ENCODE data around the gene PPP2R3B. TPM values are rescaled to one million over a fixed set of nuclear protein-coding genes. Genes with fewer than 3 reads are reported as not detected.
"Not testable (repeated sequence)": the region's sequence is repeated elsewhere in the genome, so short reads cannot be mapped to it uniquely, and the experiment has no call there.

The PPP2R3B gene
- total RNA-seq, 2 donors from 2014 or later: 19.3 to 22.6 TPM

DNA sequence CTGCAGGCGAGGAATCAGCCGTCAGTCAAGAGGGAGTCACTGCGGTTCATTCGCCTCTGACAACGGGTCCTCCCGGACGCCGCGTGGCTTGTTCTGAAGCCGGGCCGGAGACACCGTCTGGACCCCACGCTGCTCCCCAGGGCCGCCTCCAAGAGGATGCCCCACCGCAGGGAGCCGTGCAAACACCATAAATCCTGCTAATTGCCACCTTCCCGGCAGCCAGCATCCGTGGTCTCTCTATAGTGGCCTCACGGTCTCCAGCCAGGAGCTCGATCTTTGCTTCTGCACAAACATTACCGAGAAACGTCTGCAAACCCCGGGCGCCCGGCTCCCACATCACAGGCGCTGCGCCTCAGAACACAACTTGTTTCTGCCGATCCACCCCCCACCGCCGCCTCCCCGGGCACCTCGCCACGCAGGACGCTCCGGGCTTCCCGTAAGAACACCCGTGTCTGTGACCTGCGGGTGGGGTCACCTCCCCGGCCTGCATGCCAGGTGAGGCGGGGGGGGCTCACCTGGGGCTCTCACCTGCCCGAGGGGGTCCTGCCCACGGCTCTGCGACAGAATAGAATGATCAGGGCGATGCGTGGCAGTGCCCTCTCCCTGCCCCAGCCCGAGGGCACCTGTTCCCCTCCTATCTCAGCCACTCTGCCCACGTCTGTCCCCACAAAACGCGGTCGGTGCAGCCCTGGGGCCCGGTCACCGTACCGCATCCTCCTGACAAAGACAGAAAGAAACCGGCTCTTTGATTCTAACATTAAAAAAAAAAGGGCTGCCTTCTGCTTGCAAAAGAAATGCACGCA lies 32.4 kb upstream of the PPP2R3B start:
- no peak overlapping the region for H3K4me3 Mint-ChIP-seq
- H3K27me3 Mint-ChIP-seq: no peaks in the 10 kb centered on the region
- no peaks in the 10 kb centered on the region for H3K9me3 Mint-ChIP-seq
- H3K27ac Mint-ChIP-seq: no peak overlapping the region
- H3K36me3 Mint-ChIP-seq (ENCODE audit: low read depth): no peaks in the 10 kb centered on the region
- no peaks in the 10 kb centered on the region for H3K4me1 Mint-ChIP-seq
- ATAC-seq (replicated peaks): no peak

DNA sequence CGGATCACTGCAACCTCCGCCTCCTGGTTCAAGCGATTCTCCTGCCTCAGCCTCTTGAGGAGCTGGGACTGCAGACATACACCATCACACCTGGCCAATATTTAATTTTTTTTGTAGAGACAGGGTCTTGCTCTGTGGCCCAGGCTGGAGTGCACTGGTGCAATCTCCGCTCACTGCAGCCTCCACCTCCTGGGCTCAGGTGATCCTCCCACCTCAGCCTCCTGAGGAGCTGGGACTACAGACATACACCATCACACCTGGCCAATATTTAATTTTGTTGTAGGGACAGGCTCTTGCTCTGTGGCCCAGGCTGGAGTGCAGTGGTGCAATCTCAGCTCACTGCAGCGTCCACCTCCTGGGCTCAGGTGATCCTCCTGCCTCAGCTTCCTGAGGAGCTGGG lies 28.8 kb upstream of the PPP2R3B start:
- not testable (repeated sequence) for H3K9me3 Mint-ChIP-seq; H3K27ac Mint-ChIP-seq; H3K27me3 Mint-ChIP-seq; ATAC-seq (replicated peaks); H3K36me3 Mint-ChIP-seq (ENCODE audit: low read depth); H3K4me3 Mint-ChIP-seq; H3K4me1 Mint-ChIP-seq

DNA sequence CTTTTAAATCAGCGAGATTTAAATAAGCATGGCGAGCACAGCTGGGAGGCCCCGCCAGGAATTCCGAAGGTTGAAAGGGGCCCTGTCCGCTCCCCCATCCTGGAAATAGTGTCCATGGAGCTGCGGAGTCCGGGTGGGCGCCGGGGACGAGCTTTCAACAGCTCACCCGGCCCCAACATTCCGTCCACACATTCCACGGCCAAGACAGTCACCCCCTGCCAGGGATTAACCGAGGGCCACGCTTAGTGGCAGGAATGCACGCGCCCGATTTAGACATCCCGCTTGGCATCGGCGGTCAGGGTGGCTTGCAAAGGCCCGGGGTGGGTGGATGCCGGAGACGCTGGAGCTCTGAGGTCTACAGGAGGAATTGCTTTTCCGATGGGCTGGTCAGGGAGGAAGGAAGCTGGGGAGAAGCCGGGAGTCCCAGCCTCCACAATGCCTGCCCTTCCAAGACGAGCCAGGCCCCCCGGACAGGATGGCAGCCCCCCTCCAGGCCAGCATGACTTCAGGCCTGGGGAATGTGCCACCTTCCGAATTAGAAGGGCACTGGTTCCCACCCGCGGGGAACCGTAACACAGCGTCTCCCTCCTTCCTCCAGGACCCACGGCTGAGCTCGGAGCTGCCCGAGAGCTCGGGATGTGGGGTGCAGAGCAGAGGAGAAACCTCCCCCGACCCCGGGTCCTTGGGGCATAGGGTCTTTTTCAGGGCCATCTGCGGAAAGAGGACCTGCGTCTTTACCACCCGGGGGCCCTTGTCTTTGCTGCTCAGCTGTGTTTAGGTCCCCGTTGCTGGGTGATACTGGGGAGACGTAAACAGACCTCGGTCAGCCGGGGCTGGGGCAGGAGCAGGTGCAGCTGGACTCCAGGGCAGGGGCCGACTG lies 26.9 kb upstream of the PPP2R3B start:
- Mint-ChIP-seq H3K4me3 (no peak overlapping the region), H3K36me3 (ENCODE audit: low read depth) (no peaks in the 10 kb centered on the region), H3K27me3 (no peaks in the 10 kb centered on the region), H3K4me1 (no peaks in the 10 kb centered on the region), H3K9me3 (no peaks in the 10 kb centered on the region), H3K27ac (no peak overlapping the region)
- no peak for ATAC-seq (replicated peaks)

DNA sequence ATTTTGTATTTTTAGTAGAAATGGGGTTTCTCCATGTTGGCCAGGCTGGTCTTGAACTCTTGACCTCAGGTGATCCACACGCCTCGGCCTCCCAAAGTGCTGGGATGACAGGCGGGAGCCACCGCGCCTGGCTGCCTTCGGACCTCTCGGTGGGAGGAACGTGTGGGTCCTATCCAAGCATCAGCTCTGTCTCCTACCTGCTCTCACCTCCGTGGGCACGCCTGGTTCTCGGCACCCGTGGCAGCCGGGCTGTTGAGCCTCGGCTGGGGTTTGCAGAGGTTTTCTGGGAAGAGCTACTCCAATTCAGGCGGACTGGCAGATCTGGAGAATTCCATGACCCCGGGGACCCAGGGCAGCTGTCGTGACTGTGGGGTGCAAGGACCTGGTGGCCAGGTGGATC lies 23.6 kb upstream of the PPP2R3B start:
- no peaks in the 10 kb centered on the region for H3K4me1 Mint-ChIP-seq
- H3K4me3 Mint-ChIP-seq: no peak overlapping the region
- no peaks in the 10 kb centered on the region for H3K9me3 Mint-ChIP-seq
- H3K36me3 Mint-ChIP-seq (ENCODE audit: low read depth): no peaks in the 10 kb centered on the region
- ATAC-seq (replicated peaks): no peak
- H3K27me3 Mint-ChIP-seq: no peaks in the 10 kb centered on the region
- no peak overlapping the region for H3K27ac Mint-ChIP-seq

- Mint-ChIP-seq H3K36me3 (ENCODE audit: low read depth) (no peaks in the 10 kb centered on the region), H3K4me1 (no peaks in the 10 kb centered on the region), H3K4me3 (no peak overlapping the region), H3K27ac (no peak overlapping the region), H3K27me3 (no peaks in the 10 kb centered on the region), H3K9me3 (no peaks in the 10 kb centered on the region)
- ATAC-seq (replicated peaks): no peak
These were observed 18.4 kb upstream of the PPP2R3B start for GRCh38 chrX:405149-405548.

DNA sequence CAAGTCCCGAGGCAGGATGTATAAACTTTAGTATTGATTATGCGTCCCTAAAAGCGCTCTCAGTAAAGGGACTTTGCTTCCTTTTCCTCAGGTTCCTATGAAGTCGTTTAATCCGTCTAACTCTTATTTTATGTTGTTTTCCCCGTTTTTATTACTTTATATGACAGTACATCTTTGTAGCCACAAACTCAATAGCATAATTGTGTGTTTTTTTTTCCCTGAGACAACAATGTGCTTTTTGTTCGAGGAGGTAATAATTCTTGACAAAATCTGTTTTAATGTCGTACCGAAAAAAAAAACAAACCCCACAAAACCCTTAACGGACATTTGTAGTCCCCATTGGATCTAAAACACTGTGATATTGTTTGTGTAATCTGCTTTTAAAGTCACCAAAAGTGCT lies 17.9 kb upstream of the PPP2R3B start:
- no peaks in the 10 kb centered on the region for H3K27me3 Mint-ChIP-seq
- H3K4me1 Mint-ChIP-seq: no peaks in the 10 kb centered on the region
- H3K4me3 Mint-ChIP-seq: no peak overlapping the region
- ATAC-seq (replicated peaks): no peak
- H3K36me3 Mint-ChIP-seq (ENCODE audit: low read depth): no peaks in the 10 kb centered on the region
- H3K27ac Mint-ChIP-seq: no peak overlapping the region
- no peaks in the 10 kb centered on the region for H3K9me3 Mint-ChIP-seq

GRCh38 chrX:402857-403256 lies 16.1 kb upstream of the PPP2R3B start:
- H3K27me3 Mint-ChIP-seq: no peaks in the 10 kb centered on the region
- H3K27ac Mint-ChIP-seq: no peak overlapping the region
- ATAC-seq (replicated peaks): no peak
- no peaks in the 10 kb centered on the region for H3K4me1 Mint-ChIP-seq
- no peaks in the 10 kb centered on the region for H3K36me3 Mint-ChIP-seq (ENCODE audit: low read depth)
- no peak overlapping the region for H3K4me3 Mint-ChIP-seq
- H3K9me3 Mint-ChIP-seq: no peaks in the 10 kb centered on the region

- H3K9me3 Mint-ChIP-seq: no peaks in the 10 kb centered on the region
- H3K4me3 Mint-ChIP-seq: no peak overlapping the region
- no peaks in the 10 kb centered on the region for H3K36me3 Mint-ChIP-seq (ENCODE audit: low read depth)
- no peak for ATAC-seq (replicated peaks)
- H3K27me3 Mint-ChIP-seq: no peaks in the 10 kb centered on the region
- H3K4me1 Mint-ChIP-seq: no peaks in the 10 kb centered on the region
- no peak overlapping the region for H3K27ac Mint-ChIP-seq
These were observed 13.6 kb upstream of the PPP2R3B start for GRCh38 chrX:400258-400657.

DNA sequence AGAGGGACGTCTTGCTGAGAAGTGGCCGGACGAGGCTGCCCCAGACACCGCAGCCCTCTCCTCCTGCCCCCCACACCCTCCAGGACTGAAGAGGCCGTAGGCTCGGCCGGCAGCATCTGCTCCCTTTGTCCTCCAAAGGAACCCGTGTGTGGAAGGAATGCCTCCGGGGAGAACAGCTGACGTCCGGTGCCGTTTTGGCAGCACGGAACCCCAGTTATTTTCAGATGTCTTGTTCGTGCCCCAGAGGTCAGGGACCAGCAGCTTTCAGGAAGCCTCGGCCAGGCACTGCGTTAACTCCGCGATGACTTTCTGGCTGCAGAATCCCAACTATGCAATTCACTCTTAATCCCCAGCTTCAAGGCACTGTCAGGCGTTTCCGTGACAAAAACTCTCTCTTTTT lies 10.9 kb upstream of the PPP2R3B start:
- ATAC-seq (replicated peaks): no peak
- H3K27ac Mint-ChIP-seq: no peak overlapping the region
- no peaks in the 10 kb centered on the region for H3K9me3 Mint-ChIP-seq
- H3K27me3 Mint-ChIP-seq: no peaks in the 10 kb centered on the region
- no peaks in the 10 kb centered on the region for H3K4me1 Mint-ChIP-seq
- no peak overlapping the region for H3K4me3 Mint-ChIP-seq
- no peaks in the 10 kb centered on the region for H3K36me3 Mint-ChIP-seq (ENCODE audit: low read depth)

- Mint-ChIP-seq H3K27me3 (no peaks in the 10 kb centered on the region), H3K4me1 (no peaks in the 10 kb centered on the region), H3K36me3 (ENCODE audit: low read depth) (no peaks in the 10 kb centered on the region), H3K9me3 (no peaks in the 10 kb centered on the region), H3K4me3 (no peak overlapping the region), H3K27ac (no peak overlapping the region)
- no peak for ATAC-seq (replicated peaks)
These were observed 8.1 kb upstream of the PPP2R3B start for GRCh38 chrX:394830-395229.

GRCh38 chrX:392575-392846 lies 5.8 kb upstream of the PPP2R3B start:
- ATAC-seq (replicated peaks): no peak
- Mint-ChIP-seq H3K4me1 (no peaks in the 10 kb centered on the region), H3K36me3 (ENCODE audit: low read depth) (no peaks in the 10 kb centered on the region), H3K27ac (no peak overlapping the region), H3K27me3 (no peaks in the 10 kb centered on the region), H3K4me3 (no peak overlapping the region), H3K9me3 (no peaks in the 10 kb centered on the region)

- no peak for ATAC-seq (replicated peaks)
- Mint-ChIP-seq H3K4me1 (no peaks in the 10 kb centered on the region), H3K27ac (no peak overlapping the region), H3K36me3 (ENCODE audit: low read depth) (peaks cover 3% of the 10 kb centered on the region), H3K9me3 (no peaks in the 10 kb centered on the region), H3K4me3 (no peak overlapping the region), H3K27me3 (no peaks in the 10 kb centered on the region)
These were observed 5.2 kb upstream of the PPP2R3B start for GRCh38 chrX:391717-392574.

DNA sequence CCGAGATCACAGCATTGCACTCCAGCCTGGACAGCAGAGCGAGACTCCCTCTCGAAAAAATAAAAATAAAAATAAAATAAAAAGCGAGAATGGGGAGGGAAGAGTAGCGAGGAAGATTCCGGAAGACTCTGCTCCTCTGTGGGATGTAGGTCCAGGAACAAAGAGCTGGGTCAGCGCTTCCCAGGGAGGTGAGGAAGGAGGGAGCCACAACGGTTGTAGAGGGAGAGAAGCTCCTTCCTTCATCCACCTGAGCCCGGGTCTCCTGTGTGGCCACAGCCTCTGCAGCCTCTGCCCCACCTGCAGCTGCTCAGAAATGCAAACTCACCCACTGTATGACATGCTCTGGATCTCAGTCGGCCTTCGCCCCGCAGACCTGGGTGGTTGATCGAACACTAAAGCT lies 3.8 kb upstream of the PPP2R3B start:
- no peak for ATAC-seq (replicated peaks)
- H3K9me3 Mint-ChIP-seq: no peaks in the 10 kb centered on the region
- H3K4me1 Mint-ChIP-seq: no peaks in the 10 kb centered on the region
- H3K4me3 Mint-ChIP-seq: no peak overlapping the region
- no peaks in the 10 kb centered on the region for H3K27me3 Mint-ChIP-seq
- no peak overlapping the region for H3K27ac Mint-ChIP-seq
- H3K36me3 Mint-ChIP-seq (ENCODE audit: low read depth): peaks cover 6% of the 10 kb centered on the region

DNA sequence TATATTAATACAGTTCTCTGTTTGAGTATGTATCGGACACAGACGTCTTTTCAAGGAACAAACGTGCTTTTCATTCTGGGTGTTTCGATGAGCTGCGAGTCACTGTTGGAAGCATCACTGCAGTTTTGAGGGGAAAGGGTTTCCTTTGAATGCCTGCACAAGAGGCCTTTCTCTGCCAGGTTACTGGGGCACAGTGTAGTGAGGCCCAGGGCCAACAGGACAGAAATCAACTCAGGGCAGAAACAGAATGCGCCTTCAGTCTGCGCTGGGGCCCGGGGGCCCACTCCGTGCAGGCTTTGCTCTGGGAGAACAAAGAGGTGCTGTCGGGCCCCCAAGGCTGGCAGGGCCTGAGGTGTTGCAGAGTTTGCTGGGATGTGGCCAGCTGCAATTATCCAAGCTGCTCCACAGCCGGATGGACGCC lies 2.3 kb upstream of the PPP2R3B start:
- no peak overlapping the region for H3K4me3 Mint-ChIP-seq

More for the DNA sequence above, 2.3 kb upstream of the PPP2R3B start:
- Mint-ChIP-seq H3K27ac (no peak overlapping the region), H3K4me1 (no peaks in the 10 kb centered on the region), H3K36me3 (ENCODE audit: low read depth) (peaks cover 6% of the 10 kb centered on the region), H3K9me3 (no peaks in the 10 kb centered on the region), H3K27me3 (no peaks in the 10 kb centered on the region)
- no peak for ATAC-seq (replicated peaks)
